GM20000 (cell line): ENCODE data around the gene CHRNA9.

ENCODE experiments used
- DNase-seq: peaks from one replicate; pipeline ENCODE4 v3.0.0; 2012; ENCODE audit warnings: low spot score
- CTCF ChIP-seq: IDR thresholded peaks from 2 replicates; pipeline ENCODE4 v1.5.1; 2012; ENCODE audit warnings: mild to moderate bottlenecking, control low read depth; ENCODE audit errors: extremely low read depth, missing control alignments

CHRNA9 gene

DNA sequence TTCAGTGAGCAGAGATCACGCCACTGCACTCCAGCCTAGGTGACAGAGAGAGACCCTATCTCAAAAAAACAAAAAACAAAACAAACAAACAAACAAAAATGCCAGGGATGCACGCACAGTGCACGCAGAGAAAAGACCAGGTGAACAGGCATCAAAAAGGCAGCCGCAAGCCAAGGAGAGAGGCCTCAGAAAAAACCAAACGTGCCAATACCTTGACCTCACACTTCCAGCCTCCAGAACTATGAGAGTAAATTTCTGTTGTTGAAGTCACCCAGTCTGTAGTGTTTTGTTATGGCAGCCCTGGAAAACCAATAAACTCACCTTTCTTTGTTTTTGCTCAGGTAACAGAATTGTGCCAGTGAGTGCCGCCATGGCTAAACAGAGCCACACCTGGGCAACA, 66.0 kb downstream of the CHRNA9 start:
- TF ChIP-seq CTCF, result no peak
- no peak for DNase-seq

- TF ChIP-seq CTCF, result no peak
- DNase-seq, result no peak
Observed at GRCh38 chr4:40401631-40402030, 66.5 kb downstream of the CHRNA9 start.

DNA sequence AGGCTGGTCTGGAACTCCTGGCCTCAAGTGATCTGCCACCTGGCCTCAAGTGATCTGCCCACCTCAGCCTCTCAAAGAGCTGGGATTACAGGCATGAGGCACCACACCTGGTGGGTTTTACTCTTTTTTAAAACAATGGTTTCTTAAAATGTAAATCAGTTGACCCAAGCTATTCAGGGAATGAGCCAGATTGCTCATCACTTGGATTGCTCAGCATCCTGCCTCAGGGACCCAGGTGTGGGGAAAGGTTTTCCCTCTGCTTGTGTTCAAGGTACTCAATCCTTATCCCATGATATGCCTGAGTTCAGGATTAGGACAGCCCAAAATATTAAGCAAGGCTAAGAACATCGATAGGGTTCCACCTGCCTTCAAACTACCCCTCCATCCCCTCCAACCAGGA, 67.4 kb downstream of the CHRNA9 start:
- DNase-seq, result no peak
- no peak for TF ChIP-seq CTCF

- TF ChIP-seq CTCF, result no peak
- no peak for DNase-seq
Observed at GRCh38 chr4:40403081-40403480, 67.9 kb downstream of the CHRNA9 start.
